Fibroblast of skin of scalp (primary cell): ENCODE measurements around the gene CDK17.
A peak's percentile ranks its signal among the peaks of the same experiment; 100 is the strongest.

ENCODE experiments used
- DNase-seq: peaks from one replicate; pipeline ENCODE4 v3.0.0-alpha.2; 2013

The CDK17 gene

DNA sequence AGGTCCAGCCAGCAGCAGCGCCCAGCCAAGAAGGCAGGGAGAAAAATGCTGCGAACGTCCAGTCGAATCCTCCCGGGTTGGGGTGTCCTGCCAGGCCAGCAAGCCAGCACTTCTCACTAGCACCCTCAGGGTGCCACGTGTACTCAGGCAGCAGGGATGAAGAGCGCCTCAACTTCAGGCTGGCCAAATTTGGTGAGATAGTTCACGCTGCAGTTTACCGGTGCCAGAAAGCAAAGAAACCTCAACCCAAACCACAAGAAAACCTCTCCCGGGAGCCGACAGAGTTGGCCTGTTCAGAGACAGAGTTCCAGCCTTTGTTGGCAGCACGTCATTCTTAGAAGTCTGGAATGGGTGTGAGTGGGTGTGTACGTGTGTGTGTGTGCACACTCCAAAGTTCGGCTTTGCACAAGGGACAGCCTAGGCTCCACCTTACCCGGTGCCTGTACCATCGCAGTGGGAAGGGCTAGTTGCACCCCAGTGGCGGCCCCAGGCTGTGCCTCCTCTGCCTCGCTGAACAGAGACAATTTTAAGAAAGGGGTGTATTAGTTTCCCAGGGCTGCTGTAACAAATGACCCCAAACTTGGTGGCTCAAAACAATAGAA, 163.9 kb downstream of the CDK17 start:
- peak; percentile 63 for DNase-seq

DNA sequence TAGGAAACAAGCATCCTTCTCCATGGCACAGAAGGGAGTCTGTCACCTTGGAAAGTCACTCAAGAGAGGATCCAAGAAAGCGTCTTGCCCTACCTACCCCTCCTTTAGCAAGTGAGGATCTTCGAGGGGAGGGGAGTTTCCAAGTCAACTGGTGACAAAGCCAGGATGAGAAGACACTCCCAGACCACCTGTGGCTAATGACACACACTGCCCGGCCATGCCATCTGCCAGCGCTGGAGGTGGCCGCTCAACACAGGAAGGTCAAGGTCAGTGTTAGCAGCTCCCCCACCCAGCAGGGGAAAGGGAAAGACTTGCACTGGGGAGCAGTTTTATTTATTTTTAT, 164.8 kb downstream of the CDK17 start:
- no peak for DNase-seq

DNA sequence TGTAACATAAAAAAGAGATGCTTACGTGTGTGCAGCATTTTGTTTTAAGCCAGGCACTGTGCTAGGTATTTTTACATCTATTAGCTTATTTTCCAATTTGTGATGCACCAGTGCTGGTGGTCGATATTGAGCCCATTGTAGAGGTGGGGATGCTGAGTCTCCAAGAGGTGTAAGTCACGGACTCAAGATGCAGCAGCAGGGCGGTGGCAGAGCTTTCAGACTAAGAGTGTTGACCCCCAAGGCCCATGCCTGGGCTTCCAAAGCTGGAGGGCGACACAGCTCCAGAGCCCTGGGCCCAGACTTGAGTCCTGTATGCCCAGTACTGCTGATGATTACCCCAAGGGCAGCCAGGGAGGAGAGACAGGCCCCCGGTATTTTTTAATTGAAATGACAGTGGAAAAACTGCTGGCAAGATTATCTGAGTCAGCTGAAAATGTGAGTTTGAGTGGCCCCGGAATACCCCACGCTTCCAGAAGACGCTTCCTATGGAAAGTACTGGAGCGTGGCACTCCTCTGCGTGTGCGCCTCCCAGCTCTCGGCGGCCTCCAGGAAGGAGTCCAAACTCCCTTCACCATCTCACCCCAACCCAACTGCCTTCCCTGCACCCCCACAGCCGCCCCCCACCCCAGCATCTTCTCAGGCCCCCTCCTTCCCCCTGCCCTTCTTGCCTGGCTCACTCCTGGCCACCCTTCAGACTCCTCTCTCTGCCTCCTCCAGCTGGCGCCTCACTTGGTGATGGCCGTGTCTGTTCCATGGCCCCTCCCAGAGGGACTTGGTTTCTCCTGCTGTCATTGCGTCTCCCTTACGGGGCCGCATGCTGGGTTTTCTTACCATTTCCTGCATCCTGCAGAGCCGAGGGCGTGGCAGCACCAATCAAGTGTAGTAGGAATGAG, 165.4 kb downstream of the CDK17 start:
- DNase-seq: no peak

DNA sequence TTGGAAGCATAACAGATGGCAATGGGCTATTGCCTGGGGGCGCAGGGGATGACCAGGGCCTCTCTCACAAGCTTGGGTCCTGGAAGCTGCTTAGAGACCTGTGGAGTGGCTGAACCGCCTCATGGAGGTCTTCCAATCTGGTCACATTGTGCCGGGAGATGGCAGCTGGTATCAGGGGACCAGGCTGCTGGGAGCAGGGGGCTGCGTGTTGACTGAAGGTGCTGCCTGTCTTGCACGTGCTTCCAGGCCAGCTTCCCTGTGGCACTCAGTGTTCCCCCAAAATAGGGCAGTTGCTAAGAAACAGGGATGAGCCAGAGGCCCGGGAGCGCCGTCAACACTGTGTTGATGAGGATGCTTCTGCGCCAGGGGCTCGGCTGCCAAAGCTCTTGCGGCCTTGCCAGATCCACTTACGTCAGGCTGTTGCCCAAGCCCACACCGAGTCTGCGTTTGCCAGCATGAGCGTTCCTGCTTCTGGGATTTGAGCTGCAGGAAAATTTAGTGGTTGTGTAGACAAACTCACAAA, 166.2 kb downstream of the CDK17 start:
- DNase-seq: peak; percentile 66

DNA sequence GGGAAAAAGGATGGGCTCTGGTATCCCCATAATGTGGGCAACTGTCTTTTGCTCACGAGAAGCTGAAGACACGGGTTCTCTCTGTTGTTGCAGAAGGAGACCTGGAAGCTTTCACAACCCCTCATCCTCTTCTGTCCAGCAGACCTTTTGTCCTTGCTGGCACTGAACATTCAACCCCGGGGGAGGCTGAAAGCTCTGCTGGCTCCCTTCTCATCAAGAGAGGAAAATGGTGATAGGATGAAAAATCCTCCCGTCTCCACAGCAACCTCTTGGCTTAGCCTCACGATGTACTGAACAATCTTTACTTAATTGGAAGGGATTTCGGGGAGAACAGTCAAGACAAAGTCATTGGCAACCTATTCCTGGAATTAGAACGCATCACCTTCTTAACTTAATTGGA, 167.1 kb downstream of the CDK17 start:
- no peak for DNase-seq

DNA sequence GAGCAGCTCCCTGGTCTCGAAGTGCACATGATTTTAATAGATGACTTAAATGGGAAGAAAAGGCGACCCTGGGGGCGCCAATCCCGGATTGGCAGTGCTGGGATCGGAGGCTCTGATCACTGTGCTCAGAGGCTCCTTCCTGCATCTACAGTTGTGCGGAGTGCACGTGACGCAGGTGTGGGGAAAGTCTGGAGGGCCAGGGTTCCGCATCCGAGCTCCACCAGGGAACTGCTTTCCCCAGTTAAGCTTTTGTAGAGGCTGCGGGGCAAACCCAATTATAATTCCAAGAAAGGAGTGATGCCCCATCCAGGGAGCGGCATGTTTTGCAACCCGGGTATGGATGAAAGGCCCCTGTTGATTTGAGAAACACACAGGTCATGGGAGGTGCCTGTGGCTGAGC, 169.6 kb downstream of the CDK17 start:
- DNase-seq: no peak

DNA sequence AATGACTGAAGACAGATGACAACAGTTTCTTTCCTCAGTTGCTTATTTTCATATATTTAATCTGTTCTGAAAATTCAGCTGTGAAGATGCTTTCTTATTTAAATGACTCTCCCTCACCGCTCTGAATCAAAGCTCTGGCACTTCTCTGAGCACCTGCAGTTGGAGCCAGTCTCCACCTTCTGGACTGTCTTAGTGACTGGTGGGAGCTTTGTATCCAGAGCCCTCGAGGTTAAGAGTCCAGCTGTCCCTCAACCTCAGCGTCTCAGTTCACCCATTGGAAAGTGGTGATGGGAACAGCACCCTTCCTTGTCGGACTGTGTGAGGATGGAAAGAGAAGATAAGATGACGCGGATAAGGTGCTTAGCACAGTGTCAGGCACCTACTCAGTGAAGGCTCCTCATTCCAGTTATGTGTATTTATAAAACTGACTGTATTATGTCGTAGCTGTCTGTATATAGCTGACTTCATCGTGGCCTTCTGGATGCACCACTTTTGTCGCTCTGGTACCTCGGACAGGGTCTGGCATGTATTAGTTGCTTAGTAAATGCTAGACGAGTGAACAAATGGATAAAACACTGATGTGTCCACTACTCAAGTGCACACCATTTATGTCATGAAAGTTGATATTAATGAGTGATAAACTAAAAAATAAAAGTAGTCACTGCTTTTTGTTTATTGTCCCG, 171.5 kb downstream of the CDK17 start:
- no peak for DNase-seq
